HepG2 (cell line): ENCODE data around the gene SLC2A13. TPM values are rescaled to one million over a fixed set of nuclear protein-coding genes. Genes with fewer than 3 reads are reported as not detected.

Experiments used
- ATAC-seq: fragments of 200-7000 bp; cut with Tn5 transposase; 3 replicates; pipeline ENCODE4 v1.9.1; 2020; ENCODE audit warnings: mild to moderate bottlenecking, moderate library complexity
- BruUV-seq: library from RNA; stranded (reverse); fragments of 400-500 nt; replicated peaks from 2 replicates; lab custom pipeline; 2021; lab: Mats Ljungman, UMichigan
- CTCF ChIA-PET: fragments of 300-600 bp; formaldehyde crosslinking; extraction: SDS; loops from one replicate; lab custom pipeline; 2021; ENCODE audit warnings: low total read pairs, inconsistent platforms, low intra/inter-chr PET ratio; lab: Yijun Ruan, JAX
- POLR2A ChIA-PET: fragments of 350-600 bp; sonication (Branson Sonifier 250); formaldehyde crosslinking; loops from one replicate; lab custom pipeline; 2020; ENCODE audit warnings: antibody characterized with exemption, inconsistent platforms; lab: Yijun Ruan, JAX
- DNase-seq: peaks from one replicate; pipeline ENCODE4 v3.0.0-alpha.2; 2015; ENCODE audit warnings: low spot score
- FAIRE-seq: peaks from 3 replicates; lab custom pipeline; 2011; peaks lifted over from hg19 to GRCh38; lab: Jason Lieb, UNC
- H2AFZ ChIP-seq: one replicate; pipeline ENCODE4 v1.6.1; 2011; ENCODE audit warnings: low read length, inconsistent platforms
- H3K27ac ChIP-seq: fragments of 300-600 bp; 3 replicates; pipeline ENCODE4 v1.8.0; 2011; ENCODE audit warnings: mixed run types, mild to moderate bottlenecking, mixed read lengths, low read length, inconsistent platforms; ENCODE audit not compliant: insufficient read depth; ENCODE audit errors: extremely low read length
- H3K27me3 ChIP-seq, 2 experiments: fragments of 200-600 bp in 1 of 2; 2 replicates in 1 of 2; 3 replicates in 1 of 2; pipeline versions ENCODE4 v1.6.0 to v1.8.0; 2011; ENCODE audit warnings: low read length in 2 of 2, mild to moderate bottlenecking in 2 of 2, moderate library complexity in 2 of 2, inconsistent platforms in 1 of 2; ENCODE audit not compliant: insufficient read depth in 2 of 2, control insufficient read depth in 1 of 2
- H3K36me3 ChIP-seq, 2 experiments: fragments of 200-600 bp in 1 of 2; replicated peaks in 1 of 2; 2 replicates in 1 of 2; 3 replicates in 1 of 2; pipeline versions ENCODE4 v1.5.1 to v1.8.0; 2011; ENCODE audit warnings: low read length in 2 of 2, inconsistent platforms in 1 of 2; ENCODE audit not compliant: insufficient read depth in 2 of 2, control insufficient read depth in 1 of 2
- H3K4me1 ChIP-seq: 2 replicates; pipeline ENCODE4 v1.5.1; 2012; ENCODE audit warnings: low read length, inconsistent platforms; ENCODE audit not compliant: insufficient read depth
- H3K4me2 ChIP-seq: 2 replicates; pipeline ENCODE4 v1.6.0; 2011; ENCODE audit warnings: low read depth, low read length, inconsistent platforms
- H3K4me3 ChIP-seq, 3 experiments: fragments of 200-600 bp in 1 of 3; sonication (generic), shearing (Covaris generic) in 1 of 3; replicated peaks in 1 of 3; 2 replicates each; pipeline ENCODE4 v1.5.1; 2011 to 2016; ENCODE audit warnings: low read length in 3 of 3, inconsistent platforms in 2 of 3, low read depth in 2 of 3, mild to moderate bottlenecking in 2 of 3, control low read depth in 1 of 3, mixed read lengths in 1 of 3; ENCODE audit not compliant: insufficient read depth in 1 of 3
- H3K79me2 ChIP-seq: one replicate; pipeline ENCODE4 v1.6.1; 2011; ENCODE audit warnings: low read length, inconsistent platforms; ENCODE audit not compliant: insufficient read depth
- H3K9ac ChIP-seq: 2 replicates; pipeline ENCODE4 v1.6.0; 2011; ENCODE audit warnings: mild to moderate bottlenecking, low read depth, low read length, inconsistent platforms; ENCODE audit not compliant: insufficient read depth
- H3K9me3 ChIP-seq: 2 replicates; pipeline ENCODE4 v1.5.1; 2012; ENCODE audit warnings: mild to moderate bottlenecking, low read length
- H4K20me1 ChIP-seq: 2 replicates; pipeline ENCODE4 v1.6.0; 2011; ENCODE audit warnings: inconsistent platforms, mild to moderate bottlenecking, low read length, moderate library complexity; ENCODE audit not compliant: insufficient read depth
- AGO2 ChIP-seq: fragments of 200-400 bp; formaldehyde crosslinking; optimal IDR thresholded peaks from 2 replicates; pipeline ENCODE3; 2017; ENCODE audit warnings: mild to moderate bottlenecking, low read depth, low read length, moderate library complexity
- FLYWCH1 ChIP-seq: sonication (generic); formaldehyde crosslinking; IDR thresholded peaks from 2 replicates; pipeline ENCODE4 v1.8.1; 2023; ENCODE audit warnings: mild to moderate bottlenecking, missing genetic modification reagents
- FOXP1 ChIP-seq, 2 experiments: fragments of 450-650 bp in 1 of 2; IDR thresholded peaks; 2 replicates each; pipeline ENCODE4 v1.6.1; 2017 to 2018; ENCODE audit warnings: antibody characterized with exemption in 1 of 2
- HDAC1 ChIP-seq: sonication (generic); formaldehyde crosslinking; IDR thresholded peaks from 2 replicates; pipeline ENCODE4 v1.5.1; 2020; ENCODE audit warnings: mild to moderate bottlenecking, missing genetic modification reagents
- RFXAP ChIP-seq: sonication (generic); formaldehyde crosslinking; IDR thresholded peaks from 2 replicates; pipeline ENCODE4 v1.4.0; 2020; ENCODE audit warnings: missing genetic modification reagents, borderline replicate concordance
- TAF15 ChIP-seq: fragments of 200-400 bp; formaldehyde crosslinking; IDR thresholded peaks from one replicate; pipeline ENCODE4 v1.6.1; 2018; ENCODE audit warnings: mild to moderate bottlenecking, low read depth, low read length; ENCODE audit not compliant: poor library complexity, severe bottlenecking
- THRA ChIP-seq: sonication (generic); formaldehyde crosslinking; IDR thresholded peaks from 2 replicates; pipeline ENCODE4 v1.4.0; 2020; ENCODE audit warnings: missing genetic modification reagents, borderline replicate concordance
- ZBTB2 ChIP-seq: sonication (generic); formaldehyde crosslinking; IDR thresholded peaks from 2 replicates; pipeline ENCODE4 v1.8.0; 2022; ENCODE audit warnings: low read depth, missing genetic modification reagents
- ZBTB42 ChIP-seq: sonication (generic); formaldehyde crosslinking; IDR thresholded peaks from 2 replicates; pipeline ENCODE4 v1.5.0; 2020; ENCODE audit warnings: mild to moderate bottlenecking, missing genetic modification reagents
- ZFP62 ChIP-seq: sonication (generic); formaldehyde crosslinking; IDR thresholded peaks from 2 replicates; pipeline ENCODE4 v1.4.0; 2020; ENCODE audit warnings: missing genetic modification reagents
- ZFP91 ChIP-seq: sonication (generic); formaldehyde crosslinking; IDR thresholded peaks from 2 replicates; pipeline ENCODE4 v1.9.0; 2022; ENCODE audit warnings: missing genetic modification reagents, mild to moderate bottlenecking, borderline replicate concordance
- ZKSCAN5 ChIP-seq: sonication (generic); formaldehyde crosslinking; IDR thresholded peaks from 2 replicates; pipeline ENCODE4 v1.5.1; 2020; ENCODE audit warnings: mild to moderate bottlenecking, missing genetic modification reagents
- ZNF296 ChIP-seq: sonication (generic); formaldehyde crosslinking; conservative IDR thresholded peaks from 2 replicates; pipeline ENCODE4 v1.5.0; 2020; ENCODE audit warnings: mild to moderate bottlenecking, missing genetic modification reagents
- ZNF570 ChIP-seq: sonication (generic); formaldehyde crosslinking; IDR thresholded peaks from 2 replicates; pipeline ENCODE4 v1.4.0; 2020; ENCODE audit warnings: mild to moderate bottlenecking, missing genetic modification reagents, borderline replicate concordance
- ZNF75D ChIP-seq: sonication (generic); formaldehyde crosslinking; IDR thresholded peaks from 2 replicates; pipeline ENCODE4 v1.8.1; 2023; ENCODE audit warnings: missing genetic modification reagents, mild to moderate bottlenecking, borderline replicate concordance
- ZNF790 ChIP-seq: sonication (generic); formaldehyde crosslinking; IDR thresholded peaks from 2 replicates; pipeline ENCODE4 v1.8.0; 2022; ENCODE audit warnings: missing genetic modification reagents, mild to moderate bottlenecking, borderline replicate concordance
- WGBS: methylation state at CpG from one replicate; pipeline ENCODE4 v1.1.6; 2017; ENCODE audit warnings: low lambda C conversion rate; 5-methylcytosine and 5-hydroxymethylcytosine counted together
- in situ Hi-C: cut with HindIII; loops from 2 replicates; pipeline ENCODE4 v1.10.0; 2017; ENCODE audit warnings: low pct_unique_long_range_greater_than_20kb; ENCODE audit not compliant: extremely low pct_ligation_motif_present
- intact Hi-C: fragments of 100-400 bp; cut with micrococcal nuclease; formaldehyde crosslinking; loops from one replicate; pipeline ENCODE4 v1.10.0; 2022; ENCODE audit not compliant: unreplicated experiment
- polyA plus RNA-seq, 8 experiments: library from polyadenylated mRNA; depleted of rRNA in 3 of 8; stranded (reverse) in 7 of 8; unstranded in 1 of 8; fragments of >200 nt; fragmentation: Illumina TruSeq in 4 of 8; extraction: Trizol in 4 of 8; gene quantifications; 2 replicates each; pipeline versions ENCODE4 v1.2.1 to v1.2.3, GENCODE V29; 2011 to 2016; ENCODE audit warnings: low read depth in 4 of 8, missing spikeins in 1 of 8, mixed read lengths in 1 of 8; ENCODE audit not compliant: insufficient read depth in 1 of 8
- total RNA-seq, 5 experiments: library from RNA; depleted of rRNA; stranded (reverse); fragments of >200 nt; fragmentation: Illumina TruSeq; extraction: Trizol; gene quantifications; 2 replicates each; pipeline ENCODE4 v1.2.3, GENCODE V29; 2016; ENCODE audit warnings: low read depth in 1 of 5

Gene SLC2A13
- total and polyA plus RNA-seq, 2 of the 13 experiments (the other 11 are each of a cell fraction or from before 2014, with no cell fraction given): 5.5 to 6.0 TPM

GRCh38 chr12:39984670-39985069, 121.2 kb downstream of the SLC2A13 start:
- no peaks in the 10 kb centered on the region for H3K79me2 ChIP-seq
- H4K20me1 ChIP-seq: no peaks in the 10 kb centered on the region
- ATAC-seq (no peak), FAIRE-seq (no peak)
- no peaks in the 10 kb centered on the region for H3K36me3 ChIP-seq
- intact Hi-C loops: no loop called here
- CTCF ChIA-PET: no interaction called here
- WGBS: 85% methylated on average over 5 of the region's 5 CpGs
- no TSS peak for BruUV-seq
- no peak overlapping the region for H2AFZ ChIP-seq
- H3K9ac ChIP-seq: no peak overlapping the region
- H3K9me3 ChIP-seq: no peaks in the 10 kb centered on the region
- no peak overlapping the region for H3K4me3 ChIP-seq
- TF ChIP-seq HDAC1 (no peak), ZKSCAN5 (CRISPR knock-in tag) (no peak), FOXP1 (IDR thresholded peaks at IDR 0.05) (no peak), FOXP1 (CRISPR knock-in tag; IDR thresholded peaks at IDR 0.05) (no peak), ZBTB2 (CRISPR knock-in tag) (no peak), ZNF790 (CRISPR knock-in tag) (no peak), ZBTB42 (CRISPR knock-in tag) (no peak), ZNF75D (CRISPR knock-in tag) (no peak), THRA (CRISPR knock-in tag) (no peak), AGO2 (no peak), ZFP91 (no peak), ZNF570 (CRISPR knock-in tag) (no peak), ZFP62 (no peak), RFXAP (no peak), FLYWCH1 (CRISPR knock-in tag) (no peak), ZNF296 (no peak), TAF15 (no peak)
- TF ChIP-seq, all 625 proteins: peak for 0
- in situ Hi-C loops: loop anchor here (10.0 kb wide), 1 partner anchor 220 kb away; no protein-coding TSS in a partner anchor
- POLR2A ChIA-PET: no interaction called here
- Histone ChIP-seq H3K4me1 (no peaks in the 10 kb centered on the region), H3K27ac (no peak overlapping the region), H3K27me3 (no peaks in the 10 kb centered on the region), H3K4me2 (no peak overlapping the region)
- DNase-seq: no peak
